NCI-H2196 treated with DMSO at 0.1 percent for 48 hours (cell line): ENCODE results near the gene ELMO1.

Experiments used
- DNase-seq: peaks from one replicate; lab custom pipeline; 2025; ENCODE audit not compliant: unreplicated experiment; lab: John Stamatoyannopoulos, UW

The ELMO1 gene

DNA sequence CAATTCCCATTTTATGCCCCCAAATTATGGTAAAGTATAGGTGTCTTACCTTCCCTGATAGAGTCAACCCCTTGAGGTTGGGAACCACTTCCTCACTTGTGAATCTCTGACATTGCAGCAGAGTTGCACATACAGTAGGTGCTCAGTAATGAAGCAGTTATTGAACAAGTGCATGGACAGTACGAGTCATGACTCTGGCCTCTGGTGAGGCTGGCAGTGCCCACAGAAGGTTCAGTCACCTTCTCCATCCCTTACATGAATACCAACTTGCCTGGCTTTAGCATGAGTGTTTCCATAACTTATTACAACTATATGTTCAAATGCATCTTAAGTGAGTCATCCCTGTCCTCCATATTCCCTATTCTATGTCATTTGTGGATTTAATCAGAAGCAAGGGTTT is 340.0 kb downstream of the ELMO1 start:
- DNase-seq, result no peak

DNA sequence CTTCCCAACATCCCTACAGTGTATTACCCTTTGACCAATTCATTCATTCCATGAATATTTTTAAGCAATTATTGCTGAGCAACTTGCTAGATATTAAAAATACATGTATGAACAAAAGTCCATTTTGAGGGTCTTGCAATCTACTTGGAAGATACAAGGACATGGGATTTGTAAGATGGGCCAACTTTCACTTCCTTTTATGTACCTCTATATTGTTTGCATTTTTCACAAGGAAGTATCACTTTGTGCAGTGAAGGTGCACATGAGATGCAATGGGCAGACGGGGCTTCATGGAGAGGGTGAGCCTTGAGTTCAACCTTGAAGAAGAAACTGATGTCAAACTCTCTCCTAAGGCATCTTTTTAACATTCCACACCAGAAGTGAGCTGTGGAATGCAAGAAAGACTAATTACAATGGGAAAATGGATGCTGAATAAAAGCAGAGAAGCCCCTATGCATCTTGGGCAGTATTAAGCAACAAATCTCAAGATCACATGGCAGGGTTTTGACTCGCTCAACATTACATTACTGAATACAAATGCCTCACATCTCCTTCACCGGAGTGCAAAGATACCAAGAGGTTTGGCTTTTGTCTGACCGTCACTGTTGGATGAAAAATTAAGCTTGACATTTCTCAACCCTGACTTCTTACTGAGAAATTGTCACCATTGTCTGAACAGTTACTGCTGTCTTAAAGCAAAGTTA is 341.5 kb downstream of the ELMO1 start:
- DNase-seq, result no peak

DNA sequence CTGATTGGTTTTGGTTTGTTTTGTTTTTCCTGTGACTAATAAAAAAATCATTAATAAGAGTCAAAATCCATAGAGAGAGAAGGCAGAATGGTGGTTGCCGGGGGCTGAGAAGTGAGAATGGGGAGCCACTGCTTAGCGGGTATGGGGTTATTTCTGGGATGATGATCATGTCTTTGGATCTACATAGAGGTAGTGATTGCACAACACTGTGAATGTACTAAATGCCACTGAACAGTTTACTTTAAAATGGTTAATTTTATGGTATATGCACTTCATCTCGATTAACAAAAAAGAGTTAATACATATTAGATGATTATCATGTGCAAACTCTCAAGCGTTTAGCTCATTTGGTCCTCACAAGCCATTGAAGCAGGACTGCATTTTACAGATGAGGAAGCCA is 342.9 kb downstream of the ELMO1 start:
- DNase-seq, result no peak

DNA sequence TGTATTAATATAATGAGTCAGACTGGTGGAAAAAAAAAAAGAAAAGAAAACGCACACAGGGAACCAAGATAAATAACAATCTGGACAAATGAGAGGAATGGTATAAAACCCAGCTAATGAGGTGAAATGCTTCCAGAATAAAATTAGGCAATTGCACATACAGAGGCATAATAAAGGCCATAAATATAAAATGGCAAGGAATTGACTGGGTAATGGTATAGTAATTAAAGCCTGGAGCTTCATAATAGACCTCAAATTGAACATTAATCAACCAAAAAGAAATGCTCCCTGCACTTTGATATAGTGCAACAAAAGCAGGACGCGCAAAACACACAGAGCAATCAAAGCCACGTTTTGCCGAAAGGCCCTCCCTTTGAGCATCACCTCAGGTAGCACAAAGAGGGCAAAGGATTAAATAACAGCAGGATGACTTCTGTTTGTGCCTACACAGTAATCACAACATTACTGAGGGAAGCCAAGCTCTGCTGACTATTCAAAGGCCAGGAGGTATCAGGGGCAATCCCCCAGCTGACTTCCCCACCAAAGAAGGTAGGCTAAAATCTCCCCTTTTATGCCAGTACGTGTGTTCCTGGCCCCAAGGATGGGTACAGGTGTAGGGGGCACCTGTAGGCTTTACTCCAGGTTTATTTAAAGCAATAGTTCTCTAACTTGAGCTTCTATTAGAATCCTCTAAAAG is 343.7 kb downstream of the ELMO1 start:
- no peak for DNase-seq

GRCh38 chr7:37102518-37103137 is 346.0 kb downstream of the ELMO1 start:
- DNase-seq, result no peak

DNA sequence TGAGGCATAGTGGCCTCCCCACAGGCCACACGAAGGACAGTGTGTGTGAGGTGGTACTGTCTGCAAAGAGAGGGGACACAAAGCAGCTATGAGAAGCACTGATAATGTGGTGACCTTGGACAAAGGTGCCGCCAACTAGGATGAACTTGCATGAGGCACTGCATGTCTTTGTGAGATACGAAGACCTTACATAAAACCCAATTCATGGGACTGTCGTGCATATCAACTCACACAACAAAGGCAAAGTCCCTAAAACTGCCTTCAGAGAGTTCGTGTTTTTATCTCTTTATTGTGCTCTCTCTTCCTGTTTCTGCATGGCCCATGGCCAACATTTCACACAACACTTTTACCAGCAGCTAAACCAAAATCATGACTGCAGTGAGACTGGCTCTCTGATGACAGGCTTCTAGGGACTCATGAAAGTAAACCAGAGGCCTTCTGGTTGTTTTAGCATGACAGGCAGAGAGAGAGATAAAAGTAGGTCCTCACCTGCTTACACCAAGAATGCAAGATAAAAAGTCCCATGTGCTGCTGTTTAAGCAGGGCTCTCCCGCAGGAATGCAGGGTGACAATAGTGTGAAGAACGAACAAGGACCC is 347.8 kb downstream of the ELMO1 start:
- no peak for DNase-seq

- no peak for DNase-seq
These were observed 349.9 kb downstream of the ELMO1 start for GRCh38 chr7:37098762-37099161.

DNA sequence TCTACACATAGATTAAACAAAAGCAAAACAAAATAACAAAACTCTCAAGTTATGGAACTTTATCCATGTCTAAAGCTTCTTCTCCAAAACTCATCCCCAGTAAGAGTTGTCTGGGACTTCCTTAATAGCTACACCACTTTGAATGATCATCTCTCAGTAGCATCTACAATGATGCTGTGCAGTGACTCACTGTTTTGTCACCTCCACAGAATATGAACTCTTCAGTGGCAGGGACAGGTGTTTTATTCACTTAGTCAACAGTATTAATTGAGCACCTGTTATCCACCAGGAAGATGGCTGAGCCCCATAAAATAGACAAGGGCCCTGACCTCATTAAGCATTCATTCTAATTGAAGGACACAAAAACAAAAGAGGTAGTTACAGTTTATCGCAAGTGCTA is 350.7 kb downstream of the ELMO1 start:
- no peak for DNase-seq

GRCh38 chr7:37097276-37097675 is 351.4 kb downstream of the ELMO1 start:
- DNase-seq, result no peak

DNA sequence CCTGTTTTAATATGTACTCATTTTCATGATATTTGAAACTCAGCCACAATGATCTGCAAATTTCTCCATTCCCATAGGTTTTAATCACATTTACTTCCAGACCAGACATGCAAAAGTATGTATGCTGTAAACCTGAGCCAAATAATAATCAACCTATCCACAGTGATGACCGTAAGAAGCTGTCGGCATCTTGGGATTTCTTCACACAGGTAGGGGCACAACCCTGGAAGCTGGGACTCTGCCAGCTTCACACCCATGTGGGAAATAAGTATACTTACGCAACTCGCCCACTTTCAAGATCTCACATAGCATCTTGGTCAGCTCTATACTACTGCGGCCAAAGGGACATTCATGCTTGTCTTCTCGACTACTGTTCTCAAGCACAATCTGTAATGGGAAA is 352.3 kb downstream of the ELMO1 start:
- DNase-seq, result no peak

GRCh38 chr7:37095122-37095521 is 353.5 kb downstream of the ELMO1 start:
- DNase-seq, result no peak

DNA sequence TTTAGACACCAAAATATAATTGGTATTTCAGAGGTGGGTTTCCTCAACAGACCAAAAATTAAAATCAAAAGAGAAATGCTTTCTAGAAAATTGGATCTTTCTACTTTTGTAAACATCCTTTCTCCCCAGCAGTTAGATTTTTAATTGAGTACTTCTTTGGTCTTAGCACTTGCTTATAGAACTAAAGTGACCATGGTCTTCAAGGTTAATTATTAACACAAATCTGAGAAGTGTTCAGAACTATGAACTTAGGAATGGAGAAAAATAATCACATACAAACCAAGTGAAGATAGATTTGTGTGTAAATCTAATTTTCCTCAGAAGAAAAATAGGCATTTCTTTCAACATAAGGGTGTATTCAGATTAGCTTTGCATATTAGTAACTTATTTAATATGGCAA is 355.4 kb downstream of the ELMO1 start:
- DNase-seq, result no peak

GRCh38 chr7:37092548-37092947 is 356.1 kb downstream of the ELMO1 start:
- DNase-seq, result no peak

- DNase-seq, result no peak
These were observed 358.7 kb downstream of the ELMO1 start for GRCh38 chr7:37089972-37090371.

GRCh38 chr7:37085600-37085999 is 363.1 kb downstream of the ELMO1 start:
- DNase-seq, result no peak

DNA sequence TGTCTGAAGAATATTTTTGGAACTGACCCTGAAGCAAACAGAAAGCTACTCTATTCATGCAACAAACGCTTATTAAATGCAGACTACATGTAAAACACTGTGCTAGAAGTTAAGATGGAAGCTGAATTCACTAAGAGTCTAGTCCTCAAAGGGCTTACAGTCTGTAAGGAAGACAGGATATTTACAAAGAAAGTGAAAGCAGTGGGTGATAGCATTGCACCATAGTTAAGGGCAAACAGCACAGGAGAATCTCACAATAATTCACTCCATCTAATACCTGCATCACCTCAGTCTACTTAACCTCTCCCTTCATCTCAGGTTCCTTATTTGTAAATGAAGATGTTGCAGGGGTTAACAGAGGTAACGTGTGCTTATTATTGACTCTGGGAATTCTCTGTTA is 364.4 kb downstream of the ELMO1 start:
- no peak for DNase-seq

GRCh38 chr7:37083311-37084096 is 365.2 kb downstream of the ELMO1 start:
- no peak for DNase-seq

DNA sequence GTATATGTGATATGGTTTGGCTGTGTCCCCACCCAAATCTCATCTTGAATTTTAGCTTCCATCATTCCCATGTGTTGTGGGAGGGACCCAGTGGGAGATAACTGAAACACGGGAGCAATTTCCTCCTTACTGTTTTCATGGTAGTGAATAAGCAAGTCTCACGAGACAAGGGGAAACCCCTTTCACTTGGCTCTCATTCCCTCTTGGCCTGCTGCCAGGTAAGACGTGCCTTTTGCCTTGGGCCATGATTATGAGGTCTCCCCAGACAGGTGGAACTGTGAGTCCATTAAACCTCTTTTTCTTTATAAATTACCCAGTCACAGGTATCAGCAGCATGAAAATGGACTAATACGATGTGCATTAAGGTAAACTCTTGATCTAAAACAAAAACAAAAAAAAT is 367.2 kb downstream of the ELMO1 start:
- no peak for DNase-seq

DNA sequence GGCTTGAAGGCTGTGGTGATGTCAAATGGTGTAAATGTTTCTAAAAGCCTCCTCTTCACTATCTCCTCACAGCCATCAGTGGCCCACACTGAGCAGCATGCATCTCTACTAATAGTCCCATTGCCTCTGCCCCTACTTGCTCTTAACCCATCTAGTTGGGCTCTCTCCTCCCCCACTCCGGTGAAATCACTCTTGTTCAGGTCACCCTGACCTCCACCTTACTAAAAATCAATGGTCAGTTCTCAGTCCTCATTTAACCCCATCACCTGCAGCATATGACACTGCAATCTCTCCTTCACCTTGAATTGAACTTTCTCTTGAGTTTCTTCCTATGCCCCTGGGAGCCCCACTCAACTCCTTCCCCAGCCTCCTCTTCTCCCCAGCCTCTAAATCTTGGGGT is 369.2 kb downstream of the ELMO1 start:
- DNase-seq, result no peak

DNA sequence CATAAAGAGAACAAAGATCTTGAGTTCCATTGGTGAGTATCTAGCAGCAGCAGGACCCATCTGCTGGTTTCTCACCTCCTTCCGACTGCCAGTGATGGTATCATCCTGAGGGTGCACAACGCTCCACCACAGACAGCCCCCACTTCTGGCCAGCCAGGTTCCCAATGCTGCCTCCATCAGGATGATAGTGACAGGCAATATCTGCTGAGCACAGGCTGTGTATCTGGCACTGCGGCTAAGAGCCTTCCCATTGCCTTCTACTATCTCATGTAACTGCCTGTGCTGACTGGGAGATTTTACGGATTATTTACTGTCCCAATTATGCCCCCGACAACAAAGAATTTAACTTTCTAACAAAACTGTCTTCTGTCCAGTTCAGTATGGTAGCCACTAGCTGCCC is 372.0 kb downstream of the ELMO1 start:
- no peak for DNase-seq

GRCh38 chr7:37074370-37074769 is 374.3 kb downstream of the ELMO1 start:
- no peak for DNase-seq
